Activated T-helper 1 cell treated with anti-CD3 and anti-CD28 coated beads, Interleukin-2, amount 50 U/mL, for 16 hours (primary cell): ENCODE measurements around the gene MTHFD2L.
"Not testable (repeated sequence)": the region's sequence is repeated elsewhere in the genome, so short reads cannot be mapped to it uniquely, and the experiment has no call there.

Source experiments
- DNase-seq, 2 donors: peaks; one replicate each; pipeline ENCODE4 v3.0.0-alpha.2; 2020; ENCODE audit warnings: low read depth in 1 of 2, low spot score in 1 of 2

Gene MTHFD2L

DNA sequence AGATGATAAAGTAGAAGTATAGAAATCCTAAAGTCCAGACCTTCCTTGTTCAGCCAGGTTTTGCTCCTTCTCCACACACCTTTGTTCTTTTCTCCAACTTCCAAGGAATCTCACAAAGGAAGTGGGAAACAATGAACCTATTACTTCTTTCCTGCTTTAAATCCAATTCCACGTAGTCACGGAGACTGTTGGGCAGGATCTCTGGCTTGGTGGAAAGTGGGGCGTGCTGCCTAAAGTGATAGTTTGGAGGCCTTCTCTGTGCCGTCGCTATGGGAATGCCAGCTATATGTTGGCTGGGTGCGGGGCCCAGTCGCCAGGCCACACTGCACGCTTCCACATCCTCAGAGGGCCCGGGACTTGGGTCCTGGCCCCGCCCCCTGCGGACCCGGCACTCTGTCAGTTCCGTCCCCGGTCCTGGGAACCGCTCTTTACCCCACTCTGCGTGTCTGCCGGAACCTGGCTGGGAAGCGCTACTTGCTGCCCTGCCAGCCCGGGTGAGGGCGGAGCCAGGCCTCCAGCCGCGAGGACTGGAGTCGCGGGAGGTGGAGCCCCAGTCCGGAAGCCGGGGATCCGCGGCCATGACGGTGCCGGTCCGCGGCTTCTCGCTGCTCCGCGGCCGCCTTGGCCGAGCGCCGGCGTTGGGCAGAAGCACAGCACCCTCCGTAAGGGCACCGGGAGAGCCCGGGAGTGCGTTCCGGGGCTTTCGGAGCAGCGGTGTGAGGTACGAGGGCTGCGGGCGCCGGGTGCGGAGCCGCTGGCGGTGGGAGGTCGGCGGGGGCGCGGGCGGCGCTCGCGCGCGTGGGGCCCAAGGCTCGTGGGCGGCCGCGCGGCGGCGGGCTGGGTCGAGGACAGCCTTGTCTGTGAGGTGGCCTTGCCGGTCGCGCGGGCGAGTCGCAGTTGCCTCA lies at the start of gene MTHFD2L:
MTHFD2L (plus strand) TSS at position 558 of the 905 bp plus-strand sequence; CDS start at position 579, 21 bp downstream.
- DNase-seq = peak; percentile 48 to 70

- DNase-seq = no peak
Observed at GRCh38 chr4:74108457-74109115, 49.3 kb upstream of the MTHFD2L start.

- no peak for DNase-seq
Observed at GRCh38 chr4:74109116-74109869, 48.6 kb upstream of the MTHFD2L start.

DNA sequence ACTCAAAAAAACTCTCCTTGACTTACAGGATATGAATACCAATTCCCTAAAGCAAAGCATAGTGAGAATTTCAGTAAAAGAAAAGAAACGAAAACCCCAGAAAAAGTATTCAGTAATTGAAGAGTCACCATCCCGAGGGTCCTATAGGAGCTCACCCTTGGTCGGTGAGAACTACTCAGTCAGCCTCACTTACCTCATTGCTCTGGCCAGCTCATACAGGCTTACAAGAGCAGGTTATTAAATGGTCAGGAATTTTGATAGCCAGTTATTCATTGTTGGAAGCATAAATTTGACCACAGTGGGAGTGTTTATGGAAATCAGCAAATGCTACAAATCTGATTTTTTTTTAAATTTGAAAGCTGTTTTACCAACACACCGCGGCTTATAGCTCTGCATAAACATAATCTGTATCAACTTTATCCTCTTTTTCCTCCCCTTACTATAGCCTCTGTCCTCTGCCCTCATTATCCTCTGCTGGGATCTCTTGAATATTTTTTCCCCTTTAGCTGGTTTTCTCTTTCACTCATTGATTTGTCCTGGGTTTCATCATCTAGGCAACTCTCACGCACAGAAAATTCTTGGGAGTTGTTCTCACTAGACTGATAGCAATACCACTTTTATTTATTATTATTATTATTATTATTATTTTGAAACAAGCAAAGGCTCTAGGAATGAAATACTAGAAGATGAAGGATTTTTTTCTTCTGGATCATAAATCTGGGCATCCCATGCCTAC lies 47.9 kb upstream of the MTHFD2L start:
- DNase-seq = no peak

DNA sequence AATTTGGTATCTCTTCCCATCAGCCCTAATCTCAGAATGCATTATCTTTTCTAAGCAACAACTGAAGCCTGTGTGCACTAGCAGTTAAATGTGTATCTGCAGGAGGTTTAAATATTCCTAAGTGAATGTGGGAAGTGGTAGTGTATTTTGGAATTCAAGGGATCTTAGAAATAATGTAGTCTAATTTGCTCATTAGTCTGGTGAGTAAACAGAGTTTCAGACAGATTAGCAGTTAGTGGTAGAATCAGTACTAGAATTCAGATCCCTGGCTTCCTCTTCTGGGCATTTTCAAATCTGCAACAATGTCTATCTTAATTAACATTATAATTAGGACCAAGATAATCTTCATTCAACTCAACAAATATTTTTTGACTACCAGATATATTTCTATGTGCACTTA lies 47.2 kb upstream of the MTHFD2L start:
- no peak for DNase-seq

GRCh38 chr4:74111306-74111975 lies 46.5 kb upstream of the MTHFD2L start:
- no peak for DNase-seq

GRCh38 chr4:74111990-74112389 lies 45.9 kb upstream of the MTHFD2L start:
- DNase-seq = no peak

DNA sequence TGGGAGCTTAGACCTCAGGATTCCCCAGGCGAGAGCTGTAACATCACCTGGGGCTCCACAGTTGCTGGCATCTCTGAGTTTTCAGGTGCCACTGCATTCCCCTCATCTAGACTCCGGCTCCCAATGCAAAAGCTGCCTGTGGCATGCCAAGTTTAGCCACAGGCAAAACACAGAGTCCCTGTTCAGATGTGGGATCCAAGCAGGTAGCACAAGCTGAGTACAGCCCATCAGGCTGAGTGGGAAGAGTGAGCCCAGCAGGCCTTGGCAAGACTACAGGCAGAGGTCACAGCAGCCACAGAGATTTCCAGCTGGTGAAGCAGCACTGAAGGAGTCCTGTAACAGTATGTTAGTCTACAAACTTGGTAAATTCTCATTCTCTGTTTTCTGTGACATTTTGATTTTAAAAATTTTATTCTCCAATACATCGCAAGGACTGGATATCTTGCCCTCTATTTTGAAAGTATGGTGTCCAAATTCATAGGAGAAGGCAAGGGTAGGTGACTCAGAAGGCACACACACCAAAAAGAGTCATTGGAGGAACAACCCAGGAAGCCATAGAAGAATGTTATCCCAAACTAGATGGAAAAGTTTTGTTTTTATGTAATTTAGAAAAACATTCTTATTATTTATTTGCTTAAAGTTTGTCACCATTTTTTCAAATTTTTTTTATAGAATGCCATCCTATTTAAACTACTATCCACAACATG lies 45.4 kb upstream of the MTHFD2L start:
- DNase-seq = no peak

GRCh38 chr4:74114234-74114633 lies 43.7 kb upstream of the MTHFD2L start:
- DNase-seq = no peak

- no peak for DNase-seq
Observed at GRCh38 chr4:74117024-74117534, 40.8 kb upstream of the MTHFD2L start.

DNA sequence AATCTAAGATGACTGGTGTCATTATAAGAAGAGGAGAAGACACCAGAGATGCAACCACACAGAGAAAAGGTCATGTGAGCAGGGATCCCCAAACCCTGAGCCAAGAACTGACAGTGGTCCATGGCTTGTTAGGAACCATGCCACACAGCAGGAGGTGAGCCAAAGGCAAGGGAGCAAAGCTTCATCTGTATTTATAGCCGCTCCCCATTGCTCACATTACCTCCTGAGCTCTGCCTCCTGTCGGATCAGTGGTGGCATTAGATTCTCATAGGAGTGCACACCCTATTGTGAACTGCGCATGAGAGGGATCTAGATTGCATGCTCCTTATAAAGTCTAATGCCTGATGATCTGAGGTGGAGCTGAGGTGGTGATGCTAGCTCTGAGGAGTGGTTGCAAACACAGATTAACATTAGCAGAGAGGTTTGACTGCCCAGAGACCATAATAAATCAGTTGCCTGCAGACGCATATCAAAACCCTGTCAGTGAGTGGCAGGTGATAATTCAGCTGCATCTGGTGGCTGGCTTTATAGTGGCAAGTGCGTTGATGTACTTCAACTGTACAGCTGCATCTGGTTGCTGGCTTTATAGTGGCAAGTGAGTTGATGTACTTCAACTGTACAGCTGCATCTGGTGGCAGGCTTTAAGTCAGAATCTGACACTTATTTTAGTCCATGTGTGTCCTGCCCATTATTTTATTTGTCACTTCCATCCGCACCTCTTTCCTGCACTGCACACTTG lies 39.1 kb upstream of the MTHFD2L start:
- DNase-seq = no peak

- DNase-seq = no peak
Observed at GRCh38 chr4:74120086-74120485, 37.8 kb upstream of the MTHFD2L start.

DNA sequence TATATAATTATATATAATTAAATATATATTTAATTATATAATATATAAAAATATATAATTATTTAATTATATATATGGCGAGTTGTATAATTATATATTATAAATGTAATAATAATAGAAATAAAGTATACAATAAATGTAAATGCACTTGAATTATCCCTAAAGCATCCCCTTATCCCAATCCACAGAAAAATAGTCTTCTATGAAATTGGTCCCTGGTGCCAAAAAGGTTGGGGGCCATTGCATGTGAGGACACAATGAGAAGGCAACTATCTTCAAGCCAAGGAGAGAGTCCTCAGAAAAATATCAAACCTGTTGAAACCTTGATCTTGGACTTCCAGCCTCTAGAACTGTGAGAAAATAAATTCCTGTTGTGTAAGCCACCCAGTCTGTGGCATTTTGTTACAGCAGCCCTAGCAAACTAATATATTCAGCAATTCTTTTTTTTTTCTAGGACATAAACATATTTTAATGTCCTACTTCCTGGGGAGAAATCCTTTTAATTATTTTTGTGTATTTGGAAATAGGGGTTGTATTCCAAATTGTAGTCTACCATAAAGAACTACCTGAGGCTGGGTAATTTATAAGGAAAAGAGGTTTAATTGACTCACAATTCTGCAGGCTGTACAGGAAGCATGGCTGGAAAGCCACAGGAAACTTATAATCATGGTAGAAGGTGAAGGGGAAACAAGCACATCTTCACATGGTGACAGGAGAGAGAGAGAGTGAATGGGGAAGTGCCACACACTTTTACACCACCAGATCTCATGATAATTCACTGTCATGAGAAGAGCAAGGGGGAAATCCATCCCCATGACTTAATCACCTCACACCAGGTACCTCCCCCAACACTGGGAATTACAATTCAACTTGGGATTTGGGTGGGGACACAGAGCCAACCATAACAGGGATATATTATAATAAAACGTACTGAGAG lies 36.0 kb upstream of the MTHFD2L start:
- DNase-seq = no peak

GRCh38 chr4:74123065-74123728 lies 34.7 kb upstream of the MTHFD2L start:
- DNase-seq = no peak

GRCh38 chr4:74125029-74125428 lies 32.9 kb upstream of the MTHFD2L start:
- no peak for DNase-seq

DNA sequence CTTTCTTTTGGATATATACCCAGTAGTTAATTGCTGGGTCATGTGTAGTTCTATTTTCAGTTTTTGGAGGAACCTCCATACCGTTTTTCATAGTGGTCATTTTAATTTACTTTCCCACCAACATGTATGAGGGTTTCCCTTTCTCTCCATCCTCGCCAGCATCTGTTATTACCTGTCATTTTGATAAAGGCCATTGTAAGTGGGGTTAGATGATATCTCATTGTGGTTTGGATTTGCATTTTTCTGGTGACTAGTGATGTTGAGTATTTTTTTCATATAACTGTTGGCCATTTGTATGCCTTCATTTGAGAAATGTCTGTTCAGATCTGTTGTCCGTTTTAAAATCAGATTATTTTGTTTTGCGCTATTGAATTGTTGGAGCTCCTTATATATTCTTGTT lies 30.2 kb upstream of the MTHFD2L start:
- no peak for DNase-seq

GRCh38 chr4:74130843-74131242 lies 27.1 kb upstream of the MTHFD2L start:
- not testable (repeated sequence) for DNase-seq
